HG03460 (cell line): Measurements from ENCODE around the gene MEP1A.
"Not testable (repeated sequence)": the region's sequence is repeated elsewhere in the genome, so short reads cannot be mapped to it uniquely, and the experiment has no call there.

Experiments used
- ATAC-seq: cut with Tn5 transposase; IDR thresholded peaks from one replicate; pipeline ENCODE4 v1.9.1; 2021; ENCODE audit not compliant: unreplicated experiment

Gene MEP1A

DNA sequence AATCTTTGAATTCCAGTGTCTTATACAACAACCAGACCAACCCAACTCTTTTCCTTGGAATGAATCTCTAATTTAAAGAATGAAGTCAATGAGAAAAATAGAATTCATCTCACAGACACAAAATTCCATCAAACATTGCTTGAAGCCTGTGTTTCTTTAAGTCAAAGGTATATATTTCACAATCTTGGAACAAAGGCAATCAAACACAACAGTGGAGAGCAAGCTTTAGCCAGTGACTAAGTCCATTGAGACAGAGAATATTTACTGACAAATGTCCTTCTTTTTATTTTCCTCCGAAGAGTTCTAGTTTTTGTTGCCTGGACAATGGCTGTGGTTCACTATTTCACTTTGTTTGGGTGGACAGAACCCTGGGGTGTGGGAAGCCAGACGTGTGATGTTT, 35.8 kb downstream of the MEP1A start:
- ATAC-seq = no peak

GRCh38 chr6:46832816-46833215, 39.6 kb downstream of the MEP1A start:
- ATAC-seq = no peak

DNA sequence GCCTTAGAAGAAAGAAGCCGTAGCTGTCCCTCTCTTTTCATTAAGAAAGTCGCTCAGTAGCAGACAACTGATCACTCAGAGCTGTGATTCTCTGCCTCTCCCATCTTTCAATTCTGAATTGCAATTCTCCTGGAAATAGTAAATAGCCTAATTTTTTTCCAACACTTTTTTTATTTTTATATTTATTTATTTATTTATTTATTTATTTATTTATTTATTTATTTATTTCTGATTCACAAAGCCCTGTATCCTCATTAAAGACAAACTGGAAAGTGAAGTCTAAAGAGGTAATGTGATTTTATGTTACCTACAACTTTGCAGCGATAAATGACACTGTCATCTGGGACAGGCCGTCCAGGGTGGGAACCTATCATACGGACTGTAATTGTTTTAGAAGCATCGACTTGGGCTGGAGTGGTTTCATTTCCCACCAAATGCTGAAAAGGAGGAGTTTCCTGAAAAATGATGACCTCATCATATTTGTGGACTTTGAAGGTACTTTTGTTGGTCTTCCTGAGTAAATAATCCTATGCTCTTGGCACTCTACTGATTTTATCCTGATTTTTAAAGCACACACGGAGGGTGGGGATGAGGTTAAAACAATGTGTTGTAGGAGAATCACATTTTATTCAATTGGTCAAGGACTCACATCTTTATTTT, 41.2 kb downstream of the MEP1A start:
- not testable (repeated sequence) for ATAC-seq

- not testable (repeated sequence) for ATAC-seq
These were observed 41.8 kb downstream of the MEP1A start for GRCh38 chr6:46834991-46835390.

DNA sequence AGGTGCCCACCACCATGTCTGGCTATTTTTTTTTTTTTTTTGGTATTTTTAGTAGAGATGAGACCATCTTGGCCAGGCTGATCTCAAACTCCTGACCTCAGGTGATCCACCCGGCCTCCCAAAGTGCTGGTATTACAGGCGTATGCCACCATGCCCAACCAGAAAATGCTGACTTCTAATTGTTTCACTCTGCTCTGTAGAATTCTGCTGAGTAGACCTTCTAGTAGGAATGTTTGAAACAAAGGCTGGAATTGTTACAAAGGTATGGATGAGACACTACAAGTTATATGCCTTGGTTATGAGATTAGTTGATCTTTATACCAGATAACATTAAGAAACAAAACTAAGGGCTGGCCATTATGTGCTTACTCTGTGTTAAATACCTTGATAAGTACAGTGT, 44.8 kb downstream of the MEP1A start:
- no peak for ATAC-seq

DNA sequence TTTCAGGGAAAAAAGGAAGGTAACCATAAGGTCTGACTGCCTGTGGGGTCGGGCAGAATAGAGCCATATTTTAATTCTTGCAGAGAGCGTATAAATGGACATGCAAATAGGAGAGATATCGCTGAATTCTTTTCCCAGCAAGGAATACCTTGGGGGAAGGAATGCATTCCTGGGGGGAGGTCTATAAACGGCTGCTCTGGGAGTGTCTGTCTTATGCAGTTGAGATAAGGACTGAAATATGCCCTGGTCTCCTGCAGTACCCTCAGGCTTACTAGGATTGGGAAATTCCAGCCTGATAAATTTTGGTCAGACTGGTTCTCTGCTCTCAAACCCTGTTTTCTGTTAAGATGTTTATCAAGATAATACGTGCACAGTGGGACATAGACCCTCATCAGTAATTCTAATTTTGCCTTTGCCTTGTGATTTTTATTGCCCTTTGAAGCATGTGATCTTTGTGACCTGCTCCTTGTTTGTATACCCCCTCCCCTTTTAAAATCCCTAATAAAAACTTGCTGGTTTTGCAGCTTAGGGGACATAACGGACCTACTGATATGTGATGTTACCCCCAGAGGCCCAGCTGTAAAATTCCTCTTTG, 49.2 kb downstream of the MEP1A start:
- ATAC-seq = not testable (repeated sequence)

DNA sequence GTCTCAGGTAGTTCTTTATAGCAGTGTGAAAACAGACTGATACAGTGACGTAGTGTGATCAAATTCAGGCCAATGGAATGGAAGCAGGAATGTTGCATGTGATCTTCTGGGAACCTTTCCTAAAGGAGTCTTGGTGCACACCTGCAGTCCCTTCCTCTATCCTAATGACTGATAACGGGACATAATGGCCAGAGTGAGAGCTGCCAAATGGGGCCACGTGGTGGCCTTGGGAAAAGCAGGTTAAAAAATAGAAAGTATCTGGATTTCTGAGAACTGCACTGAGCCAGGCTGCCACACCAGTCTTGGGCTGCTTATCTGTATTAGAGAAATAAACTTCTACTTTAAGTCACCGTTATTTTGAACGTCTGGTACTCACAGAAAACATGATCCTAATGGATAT, 51.9 kb downstream of the MEP1A start:
- no peak for ATAC-seq

GRCh38 chr6:46848684-46849360, 55.6 kb downstream of the MEP1A start:
- peak; percentile 93 for ATAC-seq

GRCh38 chr6:46849361-46849690, 56.1 kb downstream of the MEP1A start:
- no peak for ATAC-seq

DNA sequence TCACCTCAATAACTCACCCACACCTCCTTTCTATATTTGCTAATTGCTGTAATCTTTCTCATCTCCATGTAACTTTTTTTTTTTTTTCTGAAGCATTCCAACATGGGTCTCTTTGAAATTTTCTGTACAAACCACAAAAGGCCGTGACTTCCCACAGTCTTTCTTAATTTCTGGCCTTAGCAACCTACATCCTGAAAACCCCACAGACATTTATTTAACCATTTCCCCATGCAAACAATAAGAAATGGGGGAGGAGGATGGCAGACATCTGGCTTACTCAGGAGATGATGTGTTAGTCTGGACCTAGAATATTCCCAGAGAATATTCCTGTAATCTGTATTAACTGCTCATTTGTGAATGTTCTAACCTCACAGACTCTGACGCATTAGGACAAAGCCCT, 57.6 kb downstream of the MEP1A start:
- no peak for ATAC-seq

- not testable (repeated sequence) for ATAC-seq
These were observed 58.4 kb downstream of the MEP1A start for GRCh38 chr6:46851576-46851975.

- not testable (repeated sequence) for ATAC-seq
These were observed 62.8 kb downstream of the MEP1A start for GRCh38 chr6:46855966-46856365.

DNA sequence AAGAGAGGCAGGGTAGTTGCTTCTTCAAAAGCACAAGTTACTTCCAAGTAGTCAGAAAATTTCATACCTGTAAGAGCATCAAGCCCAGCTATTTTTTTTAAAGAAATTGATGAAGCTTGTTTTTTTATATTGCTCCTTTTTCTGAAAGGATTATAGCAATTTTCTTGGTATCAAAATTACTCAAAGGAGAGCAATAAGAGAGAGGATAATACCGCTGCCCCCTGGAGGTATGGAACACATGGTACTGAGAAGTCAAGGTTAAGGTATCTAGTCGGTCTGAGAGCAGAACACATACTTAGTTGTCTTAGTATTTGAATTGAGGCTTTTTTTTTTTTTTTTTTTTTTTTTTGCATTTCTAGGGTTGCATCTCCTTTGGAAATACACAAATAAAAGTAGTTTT, 69.2 kb downstream of the MEP1A start:
- ATAC-seq = no peak

GRCh38 chr6:46863791-46864190, 70.6 kb downstream of the MEP1A start:
- ATAC-seq = no peak

DNA sequence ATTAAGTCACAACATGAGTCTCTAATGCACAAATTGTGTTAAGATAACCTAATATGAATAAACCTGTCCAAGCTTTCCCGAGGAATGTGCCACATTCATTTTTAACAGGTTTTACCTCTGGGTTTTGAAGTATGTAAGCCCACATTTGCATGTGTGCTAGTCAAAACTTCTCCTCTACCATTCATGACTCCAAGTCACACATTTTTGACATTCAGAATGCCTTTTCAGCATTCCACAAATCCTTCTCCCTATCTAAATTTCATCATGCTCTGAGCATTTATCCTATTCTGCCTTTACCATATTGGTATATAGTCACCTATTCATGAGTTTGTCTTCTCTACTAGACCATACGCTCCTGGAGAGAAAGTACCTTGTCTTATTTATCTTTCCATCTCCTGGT, 72.0 kb downstream of the MEP1A start:
- no peak for ATAC-seq

DNA sequence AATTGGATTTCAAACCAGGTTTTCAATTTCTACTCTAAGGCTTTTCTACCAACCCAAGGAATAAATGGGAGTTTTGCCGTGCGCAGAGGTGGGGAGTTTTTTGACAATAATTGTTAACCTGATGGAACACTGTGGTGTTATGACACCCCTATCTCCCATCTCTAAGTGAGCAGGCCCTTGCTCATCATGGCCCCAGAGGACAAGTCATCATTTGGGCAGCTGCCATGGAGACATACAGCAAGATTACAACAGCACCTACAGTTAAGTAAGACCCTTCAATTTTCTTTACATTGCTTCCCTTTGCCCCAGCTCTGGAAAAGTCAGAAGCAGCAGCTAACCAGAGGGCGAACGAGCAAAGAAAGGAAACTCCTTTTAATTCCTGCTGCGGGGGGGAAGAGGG, 74.2 kb downstream of the MEP1A start:
- ATAC-seq = no peak

DNA sequence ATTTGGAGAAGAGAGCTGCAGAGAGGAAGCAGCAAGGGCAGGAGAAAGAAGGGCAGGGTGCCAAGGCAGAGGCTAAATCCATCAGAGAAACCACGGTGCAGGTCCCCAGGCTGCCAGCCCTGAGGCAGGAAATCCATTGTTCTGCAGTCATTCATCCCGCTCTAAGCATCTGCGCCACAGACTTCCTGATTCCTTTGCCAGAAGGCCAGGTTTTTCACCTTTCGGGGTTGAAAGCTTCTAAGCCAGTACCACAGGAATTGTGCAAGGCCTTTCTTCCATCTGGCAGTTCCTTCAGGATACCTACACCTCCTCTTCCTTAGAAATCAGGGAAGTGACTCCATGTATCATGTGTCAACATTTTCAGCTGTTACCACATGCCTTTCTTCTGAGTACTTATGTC, 82.9 kb downstream of the MEP1A start:
- no peak for ATAC-seq

GRCh38 chr6:46879003-46879402, 85.8 kb downstream of the MEP1A start:
- ATAC-seq = no peak

GRCh38 chr6:46882645-46883044, 89.5 kb downstream of the MEP1A start:
- no peak for ATAC-seq

- no peak for ATAC-seq
These were observed 94.8 kb downstream of the MEP1A start for GRCh38 chr6:46888031-46888430.

- ATAC-seq = no peak
These were observed 95.4 kb downstream of the MEP1A start for GRCh38 chr6:46888578-46888977.
